GM21360 (cell line): ENCODE measurements around the gene ELL2.

Experiments
- ATAC-seq: cut with Tn5 transposase; IDR thresholded peaks from one replicate; pipeline ENCODE4 v1.9.1; 2021; ENCODE audit warnings: mild to moderate bottlenecking, moderate library complexity; ENCODE audit not compliant: unreplicated experiment

ELL2 gene

GRCh38 chr5:95983509-95983908, 21.9 kb upstream of the ELL2 start:
- no peak for ATAC-seq

- no peak for ATAC-seq
These were observed 21.4 kb upstream of the ELL2 start for GRCh38 chr5:95983080-95983479.

GRCh38 chr5:95976606-95977005, 15.0 kb upstream of the ELL2 start:
- ATAC-seq = no peak

- ATAC-seq = no peak
These were observed 14.1 kb upstream of the ELL2 start for GRCh38 chr5:95975703-95976102.

- peak; percentile 97 for ATAC-seq
These were observed 12.2 kb upstream of the ELL2 start for GRCh38 chr5:95973793-95974325.

GRCh38 chr5:95972196-95972595, 10.5 kb upstream of the ELL2 start:
- no peak for ATAC-seq

GRCh38 chr5:95970359-95970704, 8.7 kb upstream of the ELL2 start:
- ATAC-seq = no peak

- ATAC-seq = no peak
These were observed 8.2 kb upstream of the ELL2 start for GRCh38 chr5:95969651-95970358.

- ATAC-seq = no peak
These were observed 7.4 kb upstream of the ELL2 start for GRCh38 chr5:95969055-95969454.

- ATAC-seq = no peak
These were observed 5.6 kb upstream of the ELL2 start for GRCh38 chr5:95967236-95967635.

- no peak for ATAC-seq
These were observed 4.4 kb upstream of the ELL2 start for GRCh38 chr5:95966005-95966404.

- ATAC-seq = no peak
These were observed 2.2 kb upstream of the ELL2 start for GRCh38 chr5:95963650-95964410.

- no peak for ATAC-seq
These were observed 1.1 kb upstream of the ELL2 start for GRCh38 chr5:95962785-95963184.

- ATAC-seq = no peak
These were observed 773 bp upstream of the ELL2 start for GRCh38 chr5:95962475-95962773.

- peak; percentile 46 for ATAC-seq
These were observed 709 bp downstream of the ELL2 start for GRCh38 chr5:95960667-95961616.

- no peak for ATAC-seq
These were observed 1.6 kb downstream of the ELL2 start for GRCh38 chr5:95959888-95960666.

- ATAC-seq = no peak
These were observed 2.4 kb downstream of the ELL2 start for GRCh38 chr5:95959051-95959887.

GRCh38 chr5:95958310-95959014, 3.2 kb downstream of the ELL2 start:
- ATAC-seq = no peak

GRCh38 chr5:95957561-95958203, 4.0 kb downstream of the ELL2 start:
- no peak for ATAC-seq
